ENCODE data around the gene SIRT6.
A peak's percentile ranks its signal among the peaks of the same experiment; 100 is the strongest.

The SIRT6 gene

DNA sequence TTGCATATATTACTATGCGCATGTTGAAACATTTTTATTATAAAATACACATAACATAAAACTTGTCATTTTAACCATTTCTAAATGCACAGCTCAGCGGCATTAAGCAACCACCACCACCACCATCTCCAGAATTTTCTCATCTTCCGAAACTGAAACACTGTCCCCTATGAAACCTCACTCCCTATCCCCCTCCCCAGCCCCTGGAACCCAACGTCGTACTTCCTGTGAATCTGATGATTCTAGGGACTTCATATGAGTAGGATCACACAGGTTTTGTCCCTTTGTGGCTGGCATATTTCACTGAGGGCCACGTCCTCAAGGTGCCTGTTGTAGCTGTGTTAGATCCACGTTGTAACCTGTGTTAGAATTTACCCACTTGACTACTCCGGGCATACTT lies 57.7 kb downstream of the SIRT6 start:
- Histone ChIP-seq H3K36me3 (ENCODE audit: control insufficient read depth, insufficient read depth, low read length) (peaks cover 13% of the 10 kb centered on the region), H3K4me1 (ENCODE audit: control insufficient read depth, insufficient read depth, low read length, poor library complexity, severe bottlenecking) (no peaks in the 10 kb centered on the region), H3K9me3 (ENCODE audit: control insufficient read depth, low read length) (no peaks in the 10 kb centered on the region), H3K4me3 (ENCODE audit: extremely low read depth, insufficient read depth, low read length, poor library complexity, severe bottlenecking) (peak overlapping the region; percentile 87), H3K27ac (ENCODE audit: low read depth, low read length, severe bottlenecking) (no peak overlapping the region)
- 35 to 50% methylated on average over 2 to 4 of the region's 8 CpGs for WGBS, 2 experiments (ENCODE audit: insufficient coverage in 2 of 2)

All from mesodermal cell (in vitro differentiated cells).